Islet of Langerhans (tissue), 1 donor: ENCODE results near the gene TSHZ3.

Source experiments
- FAIRE-seq: peaks from one replicate; lab custom pipeline; 2011; peaks lifted over from hg19 to GRCh38; lab: Jason Lieb, UNC

TSHZ3 gene

GRCh38 chr19:31313291-31314030, 35.8 kb downstream of the TSHZ3 start:
- FAIRE-seq = no peak

- FAIRE-seq = no peak
Observed at GRCh38 chr19:31312677-31313244, 36.5 kb downstream of the TSHZ3 start.

- FAIRE-seq = no peak
Observed at GRCh38 chr19:31312009-31312676, 37.1 kb downstream of the TSHZ3 start.

GRCh38 chr19:31310432-31311133, 38.7 kb downstream of the TSHZ3 start:
- no peak for FAIRE-seq

GRCh38 chr19:31308781-31309180, 40.5 kb downstream of the TSHZ3 start:
- no peak for FAIRE-seq

GRCh38 chr19:31307071-31307669, 42.1 kb downstream of the TSHZ3 start:
- no peak for FAIRE-seq

- FAIRE-seq = no peak
Observed at GRCh38 chr19:31306006-31306753, 43.1 kb downstream of the TSHZ3 start.

- FAIRE-seq = no peak
Observed at GRCh38 chr19:31304831-31305312, 44.4 kb downstream of the TSHZ3 start.

GRCh38 chr19:31303262-31303815, 45.9 kb downstream of the TSHZ3 start:
- FAIRE-seq = no peak

GRCh38 chr19:31301306-31301980, 47.8 kb downstream of the TSHZ3 start:
- FAIRE-seq = no peak

GRCh38 chr19:31300422-31300821, 48.8 kb downstream of the TSHZ3 start:
- FAIRE-seq = no peak

- no peak for FAIRE-seq
Observed at GRCh38 chr19:31299665-31300064, 49.6 kb downstream of the TSHZ3 start.

GRCh38 chr19:31297991-31298390, 51.2 kb downstream of the TSHZ3 start:
- no peak for FAIRE-seq

- no peak for FAIRE-seq
Observed at GRCh38 chr19:31296741-31297390, 52.4 kb downstream of the TSHZ3 start.

- no peak for FAIRE-seq
Observed at GRCh38 chr19:31294189-31294588, 55.0 kb downstream of the TSHZ3 start.

- no peak for FAIRE-seq
Observed at GRCh38 chr19:31292639-31293185, 56.5 kb downstream of the TSHZ3 start.

- no peak for FAIRE-seq
Observed at GRCh38 chr19:31290931-31291590, 58.2 kb downstream of the TSHZ3 start.

GRCh38 chr19:31289976-31290375, 59.3 kb downstream of the TSHZ3 start:
- FAIRE-seq = no peak

GRCh38 chr19:31289381-31289880, 59.8 kb downstream of the TSHZ3 start:
- FAIRE-seq = no peak
